Measurements from ENCODE around the gene MED31.
"Not testable (repeated sequence)": the region's sequence is repeated elsewhere in the genome, so short reads cannot be mapped to it uniquely, and the experiment has no call there.

Gene MED31

GRCh38 chr17:6656797-6657632 is 5.6 kb upstream of the MED31 start:
- H3K4me1 ChIP-seq (ENCODE audit: control insufficient read depth in 2 of 2, insufficient read depth in 1 of 2, low read depth in 1 of 2, low read length in 2 of 2) = peaks cover 15 to 22% of the 10 kb centered on the region in 2 donors
- no CpG with 5 or more reads among the region's 55 CpGs for WGBS, 2 donors (ENCODE audit: extremely low coverage in 2 of 2, insufficient read length in 2 of 2, insufficient replicate concordance in 1 of 2)
- not testable (repeated sequence) for H2BK12ac ChIP-seq (ENCODE audit: low read length); H2BK15ac ChIP-seq (ENCODE audit: low read length); H3K27ac ChIP-seq (replicated peaks; ENCODE audit: low read length); DNase-seq (ENCODE audit: low spot score); H4K91ac ChIP-seq (ENCODE audit: low read depth, low read length, poor library complexity); H2BK120ac ChIP-seq (ENCODE audit: low read depth, low read length); H3K23ac ChIP-seq (ENCODE audit: low read depth, low read length, poor library complexity); H2BK5ac ChIP-seq (ENCODE audit: low read length); H3K9me3 ChIP-seq (replicated peaks in 1 of 2; ENCODE audit: control insufficient read depth in 2 of 2, insufficient read depth in 1 of 2, low read depth in 1 of 2, low read length in 2 of 2); H3K36me3 ChIP-seq (replicated peaks in 1 of 2; ENCODE audit: control insufficient read depth in 2 of 2, insufficient read depth in 2 of 2, low read length in 2 of 2); H4K8ac ChIP-seq (ENCODE audit: low read depth, low read length); H3K9ac ChIP-seq (ENCODE audit: low read depth, low read length, poor library complexity); H3K79me1 ChIP-seq (ENCODE audit: low read depth, low read length); H3K4ac ChIP-seq (ENCODE audit: low read length)
- peak overlapping the region; percentile 79 for H2AFZ ChIP-seq (ENCODE audit: low read length)
- H3K4me2 ChIP-seq (ENCODE audit: insufficient read depth, low read length, poor library complexity, severe bottlenecking) = peak overlapping the region; percentile 61
- peak overlapping the region; percentile 67 for H2AK5ac ChIP-seq (ENCODE audit: low read depth, low read length)
- H3K27me3 ChIP-seq (ENCODE audit: control insufficient read depth in 3 of 3, insufficient read depth in 3 of 3, low read depth in 1 of 3, low read length in 3 of 3) = peaks cover 0 to 63% (median 32%) of the 10 kb centered on the region in 3 experiments
- peak overlapping the region; percentile 84 for H3K18ac ChIP-seq (ENCODE audit: low read length)
- H3K14ac ChIP-seq (ENCODE audit: low read length) = peak overlapping the region; percentile 15
- H3K4me3 ChIP-seq (ENCODE audit: low read length in 2 of 2) = peak overlapping the region; percentile 35 to 65

GRCh38 chr17:6655732-6656361 is 4.4 kb upstream of the MED31 start:
- H3K14ac ChIP-seq (ENCODE audit: low read length); H2BK5ac ChIP-seq (ENCODE audit: low read length); H4K8ac ChIP-seq (ENCODE audit: low read depth, low read length); H3K4ac ChIP-seq (ENCODE audit: low read length); H4K91ac ChIP-seq (ENCODE audit: low read depth, low read length, poor library complexity); H3K9ac ChIP-seq (ENCODE audit: low read depth, low read length, poor library complexity); DNase-seq (ENCODE audit: low spot score); H3K27ac ChIP-seq (replicated peaks; ENCODE audit: low read length); H3K36me3 ChIP-seq (replicated peaks in 1 of 2; ENCODE audit: control insufficient read depth in 2 of 2, insufficient read depth in 2 of 2, low read length in 2 of 2); H3K18ac ChIP-seq (ENCODE audit: low read length); H2BK120ac ChIP-seq (ENCODE audit: low read depth, low read length); H2BK15ac ChIP-seq (ENCODE audit: low read length); H3K9me3 ChIP-seq (replicated peaks in 1 of 2; ENCODE audit: control insufficient read depth in 2 of 2, insufficient read depth in 1 of 2, low read depth in 1 of 2, low read length in 2 of 2); H3K23ac ChIP-seq (ENCODE audit: low read depth, low read length, poor library complexity); H2AK5ac ChIP-seq (ENCODE audit: low read depth, low read length); H3K79me1 ChIP-seq (ENCODE audit: low read depth, low read length); H2BK12ac ChIP-seq (ENCODE audit: low read length): not testable (repeated sequence)
- Histone ChIP-seq H3K4me1 (ENCODE audit: control insufficient read depth in 2 of 2, insufficient read depth in 1 of 2, low read depth in 1 of 2, low read length in 2 of 2) (peaks cover 19 to 27% of the 10 kb centered on the region in 2 donors), H3K27me3 (ENCODE audit: control insufficient read depth in 3 of 3, insufficient read depth in 3 of 3, low read depth in 1 of 3, low read length in 3 of 3) (peaks cover 0 to 53% (median 32%) of the 10 kb centered on the region in 3 experiments), H3K4me3 (ENCODE audit: low read length in 2 of 2) (peak overlapping the region; percentile 15 to 66), H3K4me2 (ENCODE audit: insufficient read depth, low read length, poor library complexity, severe bottlenecking) (peak overlapping the region; percentile 72), H2AFZ (ENCODE audit: low read length) (peak overlapping the region; percentile 79)
- no CpG with 5 or more reads among the region's 41 CpGs for WGBS, 2 donors (ENCODE audit: extremely low coverage in 2 of 2, insufficient read length in 2 of 2, insufficient replicate concordance in 1 of 2)

- H2BK15ac ChIP-seq (ENCODE audit: low read length) = no peak overlapping the region
- peaks cover 4% of the 10 kb centered on the region for H3K79me1 ChIP-seq (ENCODE audit: low read depth, low read length)
- H2BK5ac ChIP-seq (ENCODE audit: low read length) = no peak overlapping the region
- no CpG with 5 or more reads among the region's 46 CpGs for WGBS, 2 donors (ENCODE audit: extremely low coverage in 2 of 2, insufficient read length in 2 of 2, insufficient replicate concordance in 1 of 2)
- no peak overlapping the region for H3K4ac ChIP-seq (ENCODE audit: low read length)
- peak overlapping the region; percentile 65 for H3K9ac ChIP-seq (ENCODE audit: low read depth, low read length, poor library complexity)
- peaks cover 0 to 3% of the 10 kb centered on the region in 2 donors for H3K36me3 ChIP-seq (replicated peaks in 1 of 2; ENCODE audit: control insufficient read depth in 2 of 2, insufficient read depth in 2 of 2, low read length in 2 of 2)
- no peak for DNase-seq (ENCODE audit: low spot score)
- no peak overlapping the region for H3K27ac ChIP-seq (replicated peaks; ENCODE audit: low read length)
- peak overlapping the region; percentile 65 for H3K18ac ChIP-seq (ENCODE audit: low read length)
- peaks cover 19 to 31% of the 10 kb centered on the region in 2 donors for H3K4me1 ChIP-seq (ENCODE audit: control insufficient read depth in 2 of 2, insufficient read depth in 1 of 2, low read depth in 1 of 2, low read length in 2 of 2)
- H3K4me2 ChIP-seq (ENCODE audit: insufficient read depth, low read length, poor library complexity, severe bottlenecking) = peak overlapping the region; percentile 72
- peak overlapping the region; percentile 38 to 49 for H3K4me3 ChIP-seq (ENCODE audit: low read length in 2 of 2)
- H2AFZ ChIP-seq (ENCODE audit: low read length) = peak overlapping the region; percentile 79
- H2AK5ac ChIP-seq (ENCODE audit: low read depth, low read length) = no peak overlapping the region
- H4K91ac ChIP-seq (ENCODE audit: low read depth, low read length, poor library complexity) = no peak overlapping the region
- H2BK12ac ChIP-seq (ENCODE audit: low read length) = no peak overlapping the region
- H4K8ac ChIP-seq (ENCODE audit: low read depth, low read length) = no peak overlapping the region
- no peak overlapping the region for H3K14ac ChIP-seq (ENCODE audit: low read length)
- peaks cover 0 to 3% of the 10 kb centered on the region in 2 donors for H3K9me3 ChIP-seq (replicated peaks in 1 of 2; ENCODE audit: control insufficient read depth in 2 of 2, insufficient read depth in 1 of 2, low read depth in 1 of 2, low read length in 2 of 2)
- no peak overlapping the region for H2BK120ac ChIP-seq (ENCODE audit: low read depth, low read length)
- no peak overlapping the region for H3K23ac ChIP-seq (ENCODE audit: low read depth, low read length, poor library complexity)
- peaks cover 0 to 45% (median 31%) of the 10 kb centered on the region in 3 experiments for H3K27me3 ChIP-seq (ENCODE audit: control insufficient read depth in 3 of 3, insufficient read depth in 3 of 3, low read depth in 1 of 3, low read length in 3 of 3)
Observed at GRCh38 chr17:6654841-6655731, 3.7 kb upstream of the MED31 start.
